ENCODE results near the gene BRIP1.

The BRIP1 gene

GRCh38 chr17:61650749-61651148 is 212.6 kb downstream of the BRIP1 start:
- no peak for DNase-seq

DNA sequence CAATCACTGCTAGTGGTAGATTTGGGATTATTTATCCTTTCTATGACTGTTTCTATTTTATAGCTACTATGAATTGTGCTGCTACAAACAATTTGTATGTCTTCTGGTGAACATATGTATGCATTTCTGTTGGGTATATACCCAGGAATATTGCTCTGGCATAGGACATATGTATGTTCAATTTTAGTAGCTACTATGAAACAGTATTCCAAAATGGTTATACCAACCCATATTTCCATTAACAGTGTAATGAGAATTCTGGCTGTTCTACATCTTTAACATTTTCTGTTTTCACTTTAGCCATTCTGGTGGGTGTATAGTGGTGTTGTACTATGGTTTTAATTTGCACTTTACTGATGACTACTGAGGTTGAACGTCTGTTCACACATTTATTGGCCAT is 214.7 kb downstream of the BRIP1 start:
- DNase-seq: no peak

GRCh38 chr17:61647047-61647446 is 216.3 kb downstream of the BRIP1 start:
- no peak for DNase-seq

DNA sequence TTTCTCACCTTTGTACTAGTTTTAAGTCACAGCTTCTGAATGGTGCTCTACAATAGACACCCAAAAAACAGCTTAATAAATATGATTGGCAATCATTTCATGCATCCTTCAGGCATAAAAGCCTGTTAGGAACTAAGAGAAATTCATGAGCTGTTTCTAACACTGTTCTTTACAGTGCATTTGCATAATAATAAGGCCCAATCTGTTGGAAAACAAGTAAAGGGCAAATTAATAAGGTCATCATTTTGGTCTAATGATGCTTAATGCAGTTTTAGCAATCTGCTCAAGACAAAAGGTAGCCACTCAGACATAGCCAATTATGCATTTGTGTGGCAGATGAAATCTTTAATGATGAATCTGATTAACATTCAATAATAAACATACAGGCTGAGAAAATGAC is 216.8 kb downstream of the BRIP1 start:
- no peak for DNase-seq

DNA sequence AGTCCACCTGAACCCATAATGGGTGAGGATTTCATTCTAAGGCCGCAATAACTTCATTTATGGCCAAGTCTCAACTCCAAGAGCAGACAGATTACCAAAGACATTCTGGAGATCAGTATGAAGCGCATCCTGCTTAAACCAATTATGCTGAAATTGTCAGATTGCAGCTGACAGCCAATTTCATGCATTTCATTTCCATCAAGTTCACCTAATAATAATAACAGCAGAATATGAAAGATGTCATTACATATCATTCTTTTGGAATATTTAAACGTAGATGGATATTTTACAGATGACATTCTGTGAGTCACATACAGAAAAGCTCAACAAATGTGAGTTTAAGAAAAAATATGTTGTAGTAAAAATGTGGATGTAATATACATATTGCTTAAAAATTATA is 217.4 kb downstream of the BRIP1 start:
- DNase-seq: no peak

DNA sequence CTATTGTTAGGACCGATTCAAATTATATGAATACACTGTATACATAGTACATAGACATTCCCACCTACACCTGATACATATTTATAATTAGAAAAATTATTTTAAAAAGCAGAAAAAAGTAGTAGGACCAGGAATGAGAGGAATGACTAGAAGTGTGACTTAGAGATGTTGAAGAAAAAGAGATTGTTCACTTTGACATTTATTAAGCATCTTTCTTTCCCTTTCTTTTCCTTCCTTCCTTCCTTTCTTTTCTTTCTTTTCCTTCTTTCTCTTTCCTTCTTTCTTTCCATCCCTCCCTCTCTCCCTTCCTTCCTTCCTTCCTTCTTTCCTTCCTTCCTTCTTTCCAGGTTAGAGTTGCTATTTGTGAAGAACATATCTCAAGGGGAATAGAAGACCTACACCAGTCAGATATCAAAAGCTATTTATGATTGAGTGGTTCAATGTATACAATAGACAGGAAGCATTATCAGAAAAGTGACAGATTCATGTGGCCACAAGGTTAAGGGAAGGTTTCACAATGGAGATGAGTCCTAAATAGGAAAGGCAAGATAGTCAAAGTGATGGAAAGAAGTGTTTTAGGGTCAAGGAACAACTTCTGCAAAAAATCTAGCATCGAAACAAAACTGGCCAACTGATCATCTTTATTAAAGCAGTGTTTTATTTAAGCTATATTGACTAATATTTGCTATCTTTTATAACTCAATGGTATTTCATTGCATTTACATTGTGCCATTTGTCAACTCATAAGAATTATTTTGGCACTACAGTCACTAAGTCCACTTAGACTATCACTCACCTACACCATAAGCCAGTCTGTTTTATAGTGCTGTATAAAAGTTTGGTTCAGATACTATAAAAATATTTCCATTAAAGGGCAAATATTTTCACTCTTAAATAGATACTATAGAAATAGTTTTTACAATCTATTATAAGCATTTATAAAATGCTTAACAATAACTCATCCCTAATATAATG is 218.2 kb downstream of the BRIP1 start:
- no peak for DNase-seq

DNA sequence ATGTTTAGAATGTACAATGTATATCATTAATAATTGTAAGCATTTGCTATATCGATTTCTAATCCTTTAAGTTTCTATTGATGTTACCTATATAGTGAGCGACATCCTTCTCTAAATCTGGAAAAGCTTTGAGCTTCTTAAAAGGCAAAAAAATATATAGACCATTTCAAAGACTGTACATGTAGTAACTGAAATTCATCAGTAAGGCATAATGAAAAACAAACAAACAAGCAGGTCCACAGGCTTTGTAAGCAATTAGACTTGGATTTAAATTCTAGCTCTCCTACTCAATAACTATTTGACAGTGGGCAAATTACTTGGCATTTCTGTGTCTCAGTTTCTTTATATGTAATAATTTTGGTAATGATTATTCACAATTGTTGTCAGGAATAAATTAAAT is 220.6 kb downstream of the BRIP1 start:
- no peak for DNase-seq

GRCh38 chr17:61641715-61642114 is 221.6 kb downstream of the BRIP1 start:
- DNase-seq: no peak

DNA sequence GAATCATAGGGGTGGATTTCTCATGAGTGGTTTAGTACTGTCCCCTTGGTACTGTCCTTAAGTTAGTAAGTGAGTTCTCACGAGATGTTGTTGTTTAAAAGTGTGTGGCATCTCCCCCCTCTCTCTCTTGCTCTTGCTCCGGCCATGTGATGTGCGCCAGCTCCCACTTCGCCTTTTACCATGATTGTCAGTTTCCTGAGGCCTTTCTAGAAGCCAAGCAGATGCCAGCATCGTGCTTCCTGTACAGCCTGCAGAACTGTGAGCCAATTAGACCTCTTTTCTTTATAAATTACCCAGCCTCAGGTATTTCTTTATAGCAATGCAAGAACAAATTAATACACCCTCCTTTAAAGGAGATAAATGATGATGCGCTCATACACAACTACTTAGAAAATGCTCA is 222.2 kb downstream of the BRIP1 start:
- DNase-seq: no peak

DNA sequence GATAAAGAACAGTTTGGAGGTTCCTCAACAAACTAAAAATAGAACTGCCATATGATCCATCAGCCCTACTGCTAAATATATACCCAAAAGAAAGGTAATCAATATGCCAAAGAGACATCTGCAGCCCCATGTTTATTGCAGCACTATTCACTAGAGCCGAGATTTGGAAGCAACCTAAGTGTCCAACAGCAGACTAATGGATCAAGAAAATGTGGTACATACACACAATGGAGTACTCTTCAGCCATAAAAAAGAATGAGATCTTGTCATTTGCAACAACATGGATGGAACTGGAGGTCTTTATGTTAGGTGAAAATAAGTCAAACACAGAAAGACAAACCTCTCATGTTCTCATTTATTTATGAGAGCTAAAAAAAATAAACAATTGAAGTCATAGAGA is 223.5 kb downstream of the BRIP1 start:
- DNase-seq: no peak

DNA sequence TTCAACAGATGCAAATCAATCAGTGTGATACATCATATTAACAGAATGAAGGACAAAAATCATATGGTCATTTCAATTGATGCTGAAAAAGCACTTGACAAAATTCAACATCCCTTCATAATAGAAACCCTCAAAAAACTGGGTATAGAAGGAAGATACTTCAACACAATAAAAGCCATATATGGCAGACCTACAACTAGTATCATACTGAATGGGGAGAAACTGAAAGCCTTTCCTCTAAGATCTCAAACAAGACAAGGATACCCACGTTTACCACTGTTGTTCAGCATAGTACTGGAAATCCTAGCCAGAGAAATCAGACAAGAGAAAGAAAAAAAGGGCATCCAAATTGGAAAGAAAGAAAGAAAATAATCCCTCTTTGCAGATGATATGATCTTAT is 225.2 kb downstream of the BRIP1 start:
- no peak for DNase-seq

DNA sequence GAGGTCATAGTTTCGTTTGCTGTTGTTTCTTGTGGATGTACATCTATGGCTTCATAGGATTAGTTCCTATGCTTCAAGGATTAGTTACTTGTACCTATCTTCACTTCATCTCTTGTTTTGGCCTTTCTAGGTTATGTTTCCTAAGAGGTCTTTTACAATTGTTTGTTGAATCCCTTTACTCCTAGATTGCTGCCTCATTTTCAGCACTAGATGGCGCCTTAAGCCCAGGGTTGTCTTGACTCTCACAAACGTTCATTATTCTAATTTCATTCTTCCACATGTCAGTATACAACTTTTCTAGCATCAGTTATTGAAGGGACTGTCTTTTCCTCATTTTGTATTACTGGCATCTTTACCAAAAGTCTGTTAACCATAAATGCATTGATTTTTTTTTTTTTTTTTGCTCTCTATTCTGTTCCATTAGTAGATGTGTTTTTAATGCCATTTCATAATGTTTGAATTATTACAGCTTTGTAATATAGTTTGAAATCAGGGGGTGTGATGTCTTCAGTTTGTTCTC is 227.4 kb downstream of the BRIP1 start:
- peak; percentile 71 for DNase-seq

DNA sequence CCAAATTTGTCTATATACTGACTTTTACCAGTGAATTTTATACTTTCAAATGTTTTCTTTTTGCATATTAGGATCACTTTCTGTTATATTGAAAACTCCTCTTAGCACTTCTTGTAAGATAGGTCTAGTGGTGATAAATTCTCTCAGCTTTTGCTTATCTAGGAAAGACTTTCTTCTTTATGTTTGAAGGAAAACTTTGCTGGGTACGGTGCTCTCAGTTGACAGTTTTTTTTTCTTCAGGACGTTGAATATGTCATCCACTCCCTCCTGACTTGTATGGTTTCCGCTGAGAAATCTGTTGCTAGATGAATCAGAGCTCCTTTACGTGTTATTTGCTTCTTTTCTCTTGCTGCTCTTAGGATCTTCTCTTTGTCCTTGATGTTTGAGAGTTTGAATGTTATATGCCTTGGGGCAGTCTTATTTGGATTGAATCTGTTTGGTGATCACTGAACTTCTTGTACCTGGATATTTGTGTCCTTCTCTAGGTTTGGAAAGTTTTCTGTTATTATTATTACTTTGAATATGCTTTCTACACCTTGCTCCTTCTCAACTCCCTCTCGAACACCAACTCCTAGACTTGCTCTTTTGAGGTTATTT is 228.3 kb downstream of the BRIP1 start:
- no peak for DNase-seq

DNA sequence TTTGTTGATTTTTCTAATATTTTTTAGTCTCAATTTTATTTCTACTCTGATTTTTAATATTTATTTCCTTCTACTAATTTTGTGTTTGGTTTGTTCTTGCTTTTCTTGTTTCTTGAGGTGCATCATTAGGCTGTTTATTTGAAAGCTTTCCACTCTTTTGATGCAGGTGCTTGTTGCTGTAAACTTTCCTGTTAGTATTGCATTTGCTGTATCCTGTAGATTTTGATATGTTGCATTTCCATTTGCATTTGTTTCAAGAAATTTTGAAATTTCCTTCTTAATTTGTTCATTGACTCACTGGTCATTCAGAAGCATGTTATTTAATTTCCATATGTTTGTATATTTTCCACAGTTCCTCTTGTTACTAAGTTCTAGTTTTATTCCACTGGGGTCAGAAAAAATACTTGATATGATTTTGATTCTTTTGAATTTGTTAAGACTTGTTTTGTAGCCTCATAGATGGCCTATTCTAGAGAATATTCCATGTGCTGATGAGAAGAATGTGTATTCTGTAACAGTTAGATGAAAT is 229.3 kb downstream of the BRIP1 start:
- no peak for DNase-seq

- no peak for DNase-seq
These were observed 230.5 kb downstream of the BRIP1 start for GRCh38 chr17:61632826-61633225.

DNA sequence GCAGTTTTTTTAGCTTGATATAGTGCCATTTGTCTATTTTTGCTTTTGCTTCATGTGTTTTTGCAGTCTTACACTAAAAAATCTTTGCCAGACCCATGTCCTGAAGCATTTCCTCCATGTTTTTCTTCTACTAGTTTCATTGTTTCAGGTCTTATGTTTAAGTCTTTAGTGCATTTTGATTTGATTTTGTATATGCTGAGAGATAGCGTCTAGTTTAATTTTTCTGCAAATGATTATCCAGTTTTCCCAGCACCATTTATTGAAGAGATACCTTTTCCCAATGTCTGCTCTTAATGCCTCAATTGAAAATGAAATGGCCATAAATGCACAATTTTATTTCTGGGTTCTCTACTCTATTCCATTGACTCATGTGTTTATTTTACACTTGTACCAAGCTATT is 231.5 kb downstream of the BRIP1 start:
- DNase-seq: no peak
